GM19328 (cell line): ENCODE measurements around the gene LMTK2.

Source experiments
- ATAC-seq: cut with Tn5 transposase; IDR thresholded peaks from one replicate; pipeline ENCODE4 v1.9.1; 2021; ENCODE audit warnings: mild to moderate bottlenecking, moderate library complexity; ENCODE audit not compliant: unreplicated experiment

Gene LMTK2

GRCh38 chr7:98174334-98175259, 67.9 kb downstream of the LMTK2 start:
- no peak for ATAC-seq

GRCh38 chr7:98175260-98175940, 68.7 kb downstream of the LMTK2 start:
- no peak for ATAC-seq

GRCh38 chr7:98177553-98177952, 70.9 kb downstream of the LMTK2 start:
- ATAC-seq: no peak

- no peak for ATAC-seq
Measured at GRCh38 chr7:98178321-98178720, 71.7 kb downstream of the LMTK2 start.

GRCh38 chr7:98178762-98179490, 72.3 kb downstream of the LMTK2 start:
- ATAC-seq: no peak

GRCh38 chr7:98180751-98181150, 74.1 kb downstream of the LMTK2 start:
- no peak for ATAC-seq

GRCh38 chr7:98185101-98185500, 78.4 kb downstream of the LMTK2 start:
- ATAC-seq: no peak

GRCh38 chr7:98186452-98187137, 79.9 kb downstream of the LMTK2 start:
- ATAC-seq: no peak

GRCh38 chr7:98187138-98187502, 80.5 kb downstream of the LMTK2 start:
- ATAC-seq: no peak

GRCh38 chr7:98189559-98189958, 82.9 kb downstream of the LMTK2 start:
- no peak for ATAC-seq

- no peak for ATAC-seq
Measured at GRCh38 chr7:98191668-98192431, 85.2 kb downstream of the LMTK2 start.

GRCh38 chr7:98192781-98193457, 86.3 kb downstream of the LMTK2 start:
- no peak for ATAC-seq

- no peak for ATAC-seq
Measured at GRCh38 chr7:98193474-98194180, 87.0 kb downstream of the LMTK2 start.

- ATAC-seq: no peak
Measured at GRCh38 chr7:98194186-98194585, 87.5 kb downstream of the LMTK2 start.

GRCh38 chr7:98194672-98195457, 88.2 kb downstream of the LMTK2 start:
- ATAC-seq: no peak

- no peak for ATAC-seq
Measured at GRCh38 chr7:98196706-98197605, 90.3 kb downstream of the LMTK2 start.

GRCh38 chr7:98199131-98199530, 92.5 kb downstream of the LMTK2 start:
- no peak for ATAC-seq
